HG03457 (cell line): Measurements from ENCODE around the gene KCNQ1.

Source experiments
- ATAC-seq: cut with Tn5 transposase; IDR thresholded peaks from one replicate; pipeline ENCODE4 v1.9.1; 2021; ENCODE audit warnings: moderate number of reproducible peaks; ENCODE audit not compliant: unreplicated experiment

Gene KCNQ1

GRCh38 chr11:2577031-2577990 lies 132.5 kb downstream of the KCNQ1 start:
- no peak for ATAC-seq

DNA sequence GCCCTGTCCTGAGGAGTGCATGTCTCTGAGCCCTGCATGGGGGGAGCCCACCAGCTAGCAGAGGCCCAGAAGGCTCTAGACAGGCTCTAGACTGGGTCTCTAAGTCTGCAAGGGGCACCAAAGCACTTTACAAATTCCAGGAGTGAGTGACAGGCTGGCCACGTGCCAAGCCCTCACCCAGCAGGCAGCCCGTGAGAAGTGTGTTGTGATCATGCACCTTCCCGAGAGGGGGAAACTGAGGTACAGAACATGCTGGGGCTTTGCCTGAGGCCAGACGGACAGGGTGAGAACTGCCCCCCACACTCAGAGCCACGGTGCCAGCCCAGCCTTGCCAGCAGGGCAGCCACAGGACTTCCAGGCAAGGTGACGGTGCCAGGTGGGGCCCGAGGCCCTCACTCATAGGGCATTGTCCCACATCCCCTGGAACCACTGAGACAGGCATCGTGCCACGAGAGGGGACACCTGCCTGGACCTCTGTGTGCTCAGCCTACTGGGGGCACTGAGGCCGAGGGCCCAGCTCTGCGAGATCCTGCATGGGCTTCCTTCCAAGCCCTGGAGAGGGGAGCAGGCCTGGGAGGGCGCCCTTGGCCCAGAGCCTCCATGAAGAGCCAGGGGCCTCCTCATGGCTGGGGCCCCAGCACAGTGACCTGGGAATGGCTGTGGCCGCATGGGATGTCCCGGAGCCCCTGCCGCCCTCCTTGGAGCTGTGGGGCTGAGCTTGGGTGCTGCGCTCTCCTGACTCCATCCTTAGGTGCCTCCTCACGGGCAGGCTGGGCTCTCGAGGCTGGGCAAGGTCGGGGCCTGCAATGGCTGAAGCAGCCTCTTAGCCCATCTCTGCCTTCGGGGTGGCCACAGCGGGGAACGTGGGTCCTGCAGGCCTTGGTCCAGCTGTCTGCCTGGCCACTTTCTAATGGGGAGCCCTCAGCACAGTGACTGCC lies 133.5 kb downstream of the KCNQ1 start:
- no peak for ATAC-seq

DNA sequence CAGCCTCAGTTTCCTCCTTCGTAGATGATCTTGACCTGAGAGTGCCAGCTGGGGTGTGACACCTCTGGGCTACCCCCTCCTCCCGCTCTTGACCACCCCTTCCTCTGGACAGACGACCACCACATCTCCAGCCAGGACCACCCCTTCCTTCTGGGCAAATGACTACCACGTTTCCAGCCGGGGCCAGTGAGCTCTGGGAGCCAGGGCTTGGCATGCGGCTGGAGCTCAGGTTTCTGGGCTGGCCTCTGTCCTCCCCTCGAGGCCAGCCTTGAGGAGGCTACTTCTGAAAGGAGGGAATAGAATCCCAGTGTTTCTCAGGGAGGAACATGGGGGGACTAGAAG lies 134.1 kb downstream of the KCNQ1 start:
- ATAC-seq, result no peak

DNA sequence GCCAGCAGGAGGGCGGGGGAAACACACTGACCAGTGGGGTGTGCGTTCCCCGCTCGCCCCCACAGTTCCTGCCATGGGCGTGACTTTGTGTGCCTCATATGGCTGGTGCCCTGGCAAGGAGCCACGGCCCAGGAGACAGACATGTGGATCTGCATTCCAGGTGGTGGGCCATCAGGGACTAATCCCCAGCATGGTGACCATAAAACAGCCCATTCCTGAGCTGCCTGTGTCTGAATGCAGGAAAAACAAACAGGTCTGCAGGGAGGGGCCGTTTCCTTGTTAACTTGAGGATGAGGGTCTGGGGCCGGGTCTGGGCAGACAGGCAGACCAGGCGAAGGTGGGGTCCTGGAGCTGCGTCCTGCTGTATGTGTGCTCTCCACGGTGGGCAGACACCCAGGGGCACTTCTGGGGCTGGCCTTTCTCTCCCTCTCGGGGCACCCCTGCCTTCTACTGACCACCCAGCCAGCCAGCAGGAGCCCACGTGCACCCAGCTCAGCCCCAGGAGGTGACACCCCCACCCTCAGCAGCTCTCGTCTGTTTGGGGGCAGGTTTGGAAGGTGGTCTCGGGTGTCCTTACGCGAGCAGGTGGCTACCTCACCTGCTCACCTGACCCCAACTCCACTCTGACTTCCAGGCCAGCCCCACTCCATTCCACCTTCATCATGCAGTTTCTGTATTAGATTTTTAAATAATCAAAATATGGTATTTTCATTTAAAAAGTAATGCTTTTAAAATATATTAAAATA lies 134.7 kb downstream of the KCNQ1 start:
- ATAC-seq, result no peak

DNA sequence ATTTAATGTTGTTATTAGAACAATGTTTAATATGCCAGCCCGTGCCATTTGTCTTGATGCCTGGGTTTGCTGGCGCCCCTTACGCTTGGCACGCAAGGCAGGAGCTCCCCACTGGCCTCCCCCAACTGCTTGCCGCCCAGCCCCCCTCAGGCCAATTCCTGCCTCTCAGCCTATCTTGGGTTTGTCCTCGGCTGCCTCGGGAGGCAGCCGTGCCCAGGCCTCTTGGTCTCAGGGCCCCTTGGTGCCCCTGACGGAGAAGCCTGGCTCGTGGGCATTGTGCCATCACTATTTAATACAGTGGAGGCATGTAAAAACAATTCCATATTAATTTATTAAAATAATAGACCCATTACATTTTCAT lies 135.2 kb downstream of the KCNQ1 start:
- ATAC-seq, result no peak

DNA sequence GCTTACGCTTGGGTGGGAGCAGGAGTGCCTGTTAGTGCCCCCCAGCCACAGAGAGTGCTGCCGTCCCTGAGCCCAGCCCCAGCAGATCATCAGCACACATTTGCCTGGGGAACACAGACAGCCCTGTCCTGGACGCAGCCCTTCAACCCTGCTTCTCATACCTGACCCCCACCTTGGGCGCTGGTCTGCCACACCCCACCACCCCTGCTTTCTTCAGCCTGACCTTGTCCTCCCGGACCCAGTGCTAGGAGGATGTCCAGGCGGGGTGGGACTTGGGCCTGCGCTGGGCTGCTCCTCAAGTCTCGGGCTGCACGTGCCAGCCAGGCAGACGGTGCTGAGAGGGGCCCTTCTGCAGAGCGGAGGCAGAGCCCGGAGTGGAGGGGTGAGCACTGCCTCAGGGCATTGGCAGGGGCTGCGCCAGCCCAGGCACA lies 135.8 kb downstream of the KCNQ1 start:
- no peak for ATAC-seq

DNA sequence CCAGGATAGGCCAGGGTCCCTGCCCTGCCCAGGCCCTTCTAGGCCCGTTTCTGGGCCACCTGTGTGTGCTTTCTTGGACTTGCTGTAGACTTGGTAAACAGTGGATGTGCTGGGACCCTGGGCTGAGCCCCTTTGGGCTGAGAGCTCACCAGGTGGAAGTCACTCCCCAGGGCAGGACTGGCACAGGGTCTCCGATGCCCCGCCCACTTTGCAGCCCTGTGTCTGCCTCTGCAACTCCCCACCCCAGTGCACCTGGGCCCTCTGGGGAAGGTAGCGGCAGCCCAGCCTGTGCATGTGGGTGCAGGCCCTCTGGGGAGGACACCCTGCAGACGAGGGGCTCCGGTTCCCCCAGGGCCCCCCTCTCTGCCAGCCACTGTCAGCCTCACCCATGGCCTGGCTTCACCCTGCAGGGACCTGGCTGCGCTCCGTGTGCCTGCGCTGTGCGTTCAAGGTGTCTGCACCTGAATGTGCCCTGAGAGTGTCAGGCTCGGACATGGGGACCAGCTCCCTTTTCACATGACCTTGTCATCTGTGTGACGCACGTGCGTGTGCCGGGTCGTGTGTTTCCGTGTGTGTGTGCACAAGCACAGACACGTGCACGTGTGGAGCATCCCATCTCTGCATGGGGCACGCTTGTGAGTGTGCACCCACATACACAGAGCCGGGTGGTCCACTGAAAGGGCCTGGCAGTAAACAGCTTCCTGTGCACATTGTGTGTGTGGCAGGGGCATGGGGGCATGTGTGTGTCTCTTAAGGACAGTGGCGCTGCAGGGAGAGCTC lies 136.5 kb downstream of the KCNQ1 start:
- no peak for ATAC-seq

GRCh38 chr11:2581931-2582350 lies 137.1 kb downstream of the KCNQ1 start:
- ATAC-seq, result no peak

- no peak for ATAC-seq
These were observed 137.6 kb downstream of the KCNQ1 start for GRCh38 chr11:2582351-2582945.

GRCh38 chr11:2582946-2583604 lies 138.3 kb downstream of the KCNQ1 start:
- ATAC-seq, result no peak

- ATAC-seq, result no peak
These were observed 138.8 kb downstream of the KCNQ1 start for GRCh38 chr11:2583605-2583958.

DNA sequence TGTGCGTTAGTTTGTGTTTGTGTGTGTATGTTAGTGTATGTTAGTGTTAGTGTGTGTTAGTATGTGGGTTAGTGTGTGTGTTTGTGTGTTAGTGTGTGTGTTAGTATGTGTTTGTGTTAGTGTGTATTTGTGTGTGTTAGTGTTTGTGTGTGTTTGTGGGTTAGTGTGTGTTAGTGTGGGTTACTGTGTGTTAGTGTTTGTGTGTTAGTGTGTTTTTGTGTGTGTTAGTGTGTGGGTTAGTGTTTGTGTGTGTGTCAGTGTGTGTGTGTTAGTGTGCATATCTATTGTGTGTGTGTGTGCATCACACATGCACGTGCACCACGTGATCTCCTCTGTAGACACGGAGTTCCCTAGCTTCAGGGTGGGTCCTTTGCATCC lies 139.6 kb downstream of the KCNQ1 start:
- no peak for ATAC-seq

DNA sequence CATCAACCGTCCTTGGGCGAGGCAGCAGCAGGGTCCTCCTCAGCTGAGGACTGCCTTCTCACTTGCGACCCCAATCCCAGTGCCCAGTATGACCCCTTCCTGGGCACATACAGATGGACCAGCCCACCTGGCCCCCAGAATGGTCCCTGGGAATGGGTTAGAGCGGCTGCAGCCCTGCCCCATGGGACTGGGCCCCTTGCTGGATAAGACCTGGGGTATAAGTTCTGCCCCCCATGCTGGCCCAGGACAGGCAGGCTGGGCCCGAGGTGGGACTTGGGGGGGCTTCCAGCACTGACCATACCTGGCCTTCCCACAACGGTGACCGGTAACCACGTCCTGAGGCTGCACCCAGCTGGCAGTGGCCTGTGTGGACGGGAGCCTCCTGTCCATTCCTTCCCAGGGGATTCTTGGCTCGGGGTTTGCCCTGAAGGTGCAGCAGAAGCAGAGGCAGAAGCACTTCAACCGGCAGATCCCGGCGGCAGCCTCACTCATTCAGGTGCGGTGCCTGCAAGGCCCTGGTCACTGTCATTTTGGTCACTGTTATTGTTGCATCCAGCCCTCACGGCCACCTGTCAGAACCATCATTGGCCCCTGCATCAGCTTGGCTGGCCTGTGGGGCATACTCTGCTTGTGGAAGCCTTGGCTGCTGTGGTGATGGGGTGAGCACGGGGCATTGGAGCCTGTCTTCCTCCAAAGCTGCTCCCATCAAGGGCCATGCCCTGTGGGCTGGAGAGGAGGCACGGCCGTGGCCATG lies 140.2 kb downstream of the KCNQ1 start:
- no peak for ATAC-seq

DNA sequence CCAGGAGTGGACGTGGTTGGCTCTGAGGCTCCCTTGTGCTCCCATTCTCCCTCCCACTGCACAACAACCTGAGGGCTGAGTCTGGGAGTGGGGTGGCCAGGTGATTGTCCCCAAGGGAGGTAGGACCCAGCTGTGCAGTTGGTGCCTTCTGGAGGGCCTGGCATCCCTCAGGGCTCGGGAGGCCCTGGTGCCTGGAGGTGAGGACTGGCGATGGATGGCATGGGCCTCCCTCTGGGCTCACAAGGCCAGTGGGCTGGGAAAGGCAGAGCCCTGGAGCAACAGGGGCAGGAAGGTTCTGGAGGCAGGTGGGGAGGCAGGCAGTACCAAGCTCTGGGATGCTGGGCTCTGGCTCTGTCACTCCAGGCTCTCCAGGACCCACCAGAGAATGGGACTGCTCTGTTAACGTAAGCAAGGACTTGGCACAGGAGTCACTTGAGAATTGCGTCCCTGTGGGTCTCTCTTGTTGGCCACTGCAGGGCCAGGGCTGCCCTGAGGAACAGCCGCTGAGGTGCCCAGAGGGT lies 140.8 kb downstream of the KCNQ1 start:
- no peak for ATAC-seq

DNA sequence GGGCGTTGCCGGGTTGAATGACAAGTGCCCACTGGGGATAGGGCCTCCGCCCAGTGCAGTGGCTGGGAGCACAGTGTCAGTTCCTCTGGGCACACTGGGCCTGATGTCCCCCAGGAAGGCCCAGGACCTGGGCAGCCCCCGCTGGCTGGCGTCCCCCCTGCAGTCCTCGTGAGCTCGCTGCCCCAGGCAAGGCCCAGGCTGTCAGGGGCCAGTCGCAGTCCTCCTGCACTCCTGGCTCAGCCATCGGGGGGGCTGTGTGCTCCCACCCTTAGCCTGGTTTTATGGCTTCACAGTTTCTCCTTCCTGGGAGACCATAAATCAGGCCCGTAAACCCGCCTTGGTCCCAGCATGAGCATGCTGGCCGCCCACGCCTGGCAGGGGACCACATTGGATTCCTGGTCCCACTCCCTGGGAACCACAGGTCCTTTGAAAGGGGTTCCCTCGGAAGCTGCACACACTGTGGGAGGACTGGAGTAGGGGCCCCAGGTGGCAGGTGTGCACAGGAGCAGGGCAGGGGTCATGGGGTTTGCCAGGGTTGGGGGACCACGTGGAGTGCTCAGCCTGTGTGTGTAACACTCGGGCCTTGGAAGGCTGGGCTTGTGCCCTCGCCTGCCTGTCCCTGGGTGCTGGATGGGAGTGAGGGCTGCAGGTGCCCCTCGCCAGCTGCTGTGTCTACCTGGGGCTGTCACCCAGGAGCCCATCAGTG lies 141.4 kb downstream of the KCNQ1 start:
- ATAC-seq, result no peak

DNA sequence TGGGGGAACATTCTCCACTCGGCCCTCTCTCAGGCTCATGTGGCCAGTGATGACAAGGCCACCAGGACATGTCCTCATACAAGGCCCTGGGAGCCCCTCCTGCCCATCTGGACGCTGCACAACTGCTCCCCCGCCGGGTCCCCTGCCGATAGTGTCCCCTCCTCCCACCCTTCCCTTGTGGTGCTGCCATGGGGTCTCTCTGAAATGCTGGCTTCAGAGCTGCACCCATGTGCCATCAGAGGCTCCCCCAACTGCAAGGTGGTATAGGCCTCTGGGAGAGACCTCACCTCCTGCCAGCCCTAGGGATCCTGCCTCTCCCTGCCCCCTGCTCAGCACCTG lies 142.0 kb downstream of the KCNQ1 start:
- no peak for ATAC-seq

- ATAC-seq, result no peak
These were observed 142.5 kb downstream of the KCNQ1 start for GRCh38 chr11:2587132-2587930.
